COLO829 (cell line): Measurements from ENCODE around the gene ROBO2.

ENCODE experiments used
- DNase-seq: peaks from one replicate; pipeline ENCODE4 v3.0.0; 2012; ENCODE audit warnings: low spot score

Gene ROBO2

DNA sequence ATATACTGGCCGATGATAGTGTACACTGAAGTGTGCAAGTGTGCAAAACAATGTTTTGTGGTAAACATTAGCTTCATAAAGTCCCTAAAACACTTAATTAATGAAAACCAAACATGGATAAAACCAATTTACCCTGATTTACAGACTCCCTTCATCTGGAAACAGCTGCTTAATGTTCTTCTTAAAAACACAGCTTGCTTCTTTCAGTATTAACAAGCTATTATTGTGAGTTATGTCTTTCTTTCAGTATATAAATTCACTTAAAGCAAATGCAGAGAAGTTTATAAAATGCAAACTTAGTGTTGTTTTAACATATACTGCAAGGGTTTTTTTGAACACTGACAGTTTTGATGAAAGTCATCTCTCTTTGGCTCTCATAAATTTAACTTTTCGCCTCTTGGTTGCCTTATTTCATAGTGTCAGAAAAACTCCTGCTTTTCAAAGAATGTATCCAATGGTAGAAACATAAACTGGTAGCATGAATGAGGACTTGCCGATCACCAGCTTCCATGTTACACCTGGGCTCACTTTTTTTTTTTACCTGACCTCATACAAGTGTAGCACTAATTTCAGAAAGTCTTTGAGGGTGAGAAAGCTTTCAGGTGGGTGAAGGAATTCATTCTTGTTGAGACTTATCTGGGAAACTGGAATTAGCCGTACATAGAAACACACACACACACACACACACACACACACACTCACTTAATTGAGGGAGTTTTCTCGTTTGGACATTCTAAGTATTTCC lies 532.2 kb downstream of the ROBO2 start:
- no peak for DNase-seq

DNA sequence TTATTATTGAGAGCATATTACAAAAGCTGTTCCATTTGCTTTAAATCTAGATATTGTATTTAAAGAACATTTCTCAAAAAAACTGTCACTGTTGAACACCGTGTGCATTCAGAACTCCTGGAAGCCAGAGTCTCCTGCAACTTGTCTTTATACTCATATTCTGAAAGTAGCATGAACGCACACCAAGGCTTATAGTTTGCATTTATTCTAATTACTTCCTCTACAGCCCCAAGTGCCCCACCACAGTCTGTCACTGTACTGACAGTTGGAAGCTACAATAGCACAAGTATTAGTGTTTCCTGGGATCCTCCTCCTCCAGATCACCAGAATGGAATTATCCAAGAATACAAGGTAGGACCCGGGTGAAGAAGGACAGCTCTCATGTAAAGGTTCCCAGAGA lies 537.4 kb downstream of the ROBO2 start:
- DNase-seq, result no peak

DNA sequence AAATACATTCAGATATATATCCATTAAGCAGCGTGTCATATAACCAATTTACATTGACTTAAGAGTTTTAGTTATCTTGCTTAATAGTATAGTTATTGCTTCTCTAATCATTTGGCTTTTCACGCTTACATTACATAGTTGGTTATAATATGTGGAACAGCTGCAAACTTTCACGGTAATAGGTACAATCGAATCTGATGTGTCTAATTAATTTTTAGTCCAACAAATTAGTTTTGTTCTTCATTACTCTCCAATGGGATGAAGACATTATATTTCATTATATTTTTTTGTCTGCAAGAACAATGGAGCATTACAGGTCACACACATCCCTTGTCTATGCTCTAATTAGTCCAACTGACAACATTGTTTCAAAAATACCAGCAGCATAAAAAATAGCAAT lies 546.3 kb downstream of the ROBO2 start:
- no peak for DNase-seq

DNA sequence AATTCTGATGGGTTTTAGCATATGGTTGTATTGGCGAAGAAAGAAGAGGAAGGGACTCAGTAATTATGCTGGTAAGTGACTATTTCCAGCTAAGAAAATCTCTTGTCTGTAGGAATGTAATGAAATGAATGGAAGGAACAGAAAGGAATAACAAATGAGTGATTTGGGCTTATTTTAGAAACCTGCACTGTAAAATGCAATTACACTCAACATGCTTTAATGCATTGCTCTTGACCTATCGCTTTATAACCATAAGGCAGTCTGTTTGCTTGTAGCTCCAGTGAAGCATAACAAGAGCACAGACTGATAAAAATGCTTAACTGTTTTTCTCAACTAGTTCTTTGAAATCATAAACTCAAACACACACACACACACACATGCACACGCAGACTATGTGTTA lies 549.0 kb downstream of the ROBO2 start:
- DNase-seq, result no peak

DNA sequence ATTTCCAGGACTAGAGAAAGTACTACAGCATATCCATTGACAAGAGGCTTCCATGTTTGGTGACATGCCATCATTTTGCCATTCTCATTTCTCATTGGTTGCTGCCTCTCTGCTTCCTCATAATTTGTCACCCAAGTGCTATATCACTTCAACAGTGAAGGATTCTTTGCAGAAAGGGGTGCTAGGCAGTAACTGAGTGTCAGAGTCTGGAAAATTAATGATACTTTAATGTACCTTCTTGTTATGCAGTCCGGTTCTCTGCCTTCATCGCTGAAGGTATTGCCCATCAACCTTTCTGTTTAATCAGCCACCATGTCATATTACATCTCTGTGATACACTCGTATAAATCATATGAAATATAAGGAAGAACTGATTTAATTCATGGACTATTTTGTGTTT lies 550.3 kb downstream of the ROBO2 start:
- DNase-seq, result no peak

DNA sequence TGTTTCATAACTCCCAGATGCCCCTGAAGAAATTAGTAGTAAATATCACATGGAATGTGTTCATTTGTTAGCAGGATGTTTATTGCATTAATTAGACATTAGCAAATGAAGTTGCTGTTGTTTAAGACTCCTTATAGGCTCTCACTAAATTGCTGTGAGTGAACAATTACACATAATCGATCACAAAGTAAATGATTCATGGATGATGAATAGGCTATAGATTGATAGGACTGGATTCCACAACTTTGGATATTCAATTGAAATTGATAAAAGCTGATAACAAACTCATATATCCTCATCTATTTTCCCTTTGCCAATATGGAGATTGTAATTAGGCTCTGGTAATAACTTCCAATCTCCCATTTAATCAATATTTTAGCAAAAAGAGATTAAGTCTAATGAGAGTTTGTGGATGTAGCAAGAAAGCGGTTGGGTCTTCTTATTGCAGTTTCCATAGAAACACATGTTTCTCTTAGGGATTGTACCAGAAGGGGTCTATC lies 555.5 kb downstream of the ROBO2 start:
- DNase-seq, result no peak

DNA sequence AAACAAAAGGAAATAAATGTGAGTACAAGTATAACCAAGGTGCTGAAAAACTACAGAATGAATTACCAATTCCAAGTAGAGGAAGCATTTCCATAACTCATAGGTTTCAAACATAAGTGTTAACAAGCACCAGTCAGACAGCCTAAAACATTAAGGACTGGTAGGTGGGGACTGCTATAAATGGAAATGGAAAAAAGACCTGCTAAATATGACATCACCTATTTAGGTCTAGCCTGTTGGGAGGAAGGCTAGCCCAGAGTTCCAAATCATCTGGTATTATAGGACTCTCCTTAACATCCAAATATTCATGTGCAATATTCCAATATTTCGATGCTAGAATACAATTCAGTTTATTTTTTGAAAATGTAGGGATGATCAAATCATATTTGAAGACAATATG lies 560.0 kb downstream of the ROBO2 start:
- DNase-seq, result no peak

DNA sequence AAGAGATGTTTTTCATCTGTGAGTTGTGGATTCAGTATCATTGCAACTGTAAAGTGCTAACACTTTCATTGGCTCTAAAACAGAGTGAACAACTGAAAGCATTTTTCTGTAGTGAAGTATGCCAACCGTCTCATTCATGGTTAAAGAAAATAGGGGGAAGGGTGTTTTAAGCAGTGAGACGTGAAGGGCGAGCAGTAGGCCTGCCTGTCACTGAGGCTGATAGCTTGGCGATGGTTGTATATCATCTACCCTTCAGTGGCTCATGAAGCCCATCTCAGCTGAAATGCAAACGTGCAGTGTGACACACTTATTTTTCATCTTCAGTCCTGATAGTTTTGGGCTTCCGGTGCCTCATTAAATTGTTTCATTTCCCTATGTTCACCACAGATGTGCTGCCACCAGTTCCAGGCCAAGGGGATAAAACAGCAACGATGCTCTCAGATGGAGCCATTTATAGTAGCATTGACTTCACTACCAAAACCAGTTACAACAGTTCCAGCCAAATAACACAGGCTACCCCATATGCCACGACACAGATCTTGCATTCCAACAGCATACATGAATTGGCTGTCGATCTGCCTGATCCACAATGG lies 562.0 kb downstream of the ROBO2 start:
- DNase-seq, result no peak

DNA sequence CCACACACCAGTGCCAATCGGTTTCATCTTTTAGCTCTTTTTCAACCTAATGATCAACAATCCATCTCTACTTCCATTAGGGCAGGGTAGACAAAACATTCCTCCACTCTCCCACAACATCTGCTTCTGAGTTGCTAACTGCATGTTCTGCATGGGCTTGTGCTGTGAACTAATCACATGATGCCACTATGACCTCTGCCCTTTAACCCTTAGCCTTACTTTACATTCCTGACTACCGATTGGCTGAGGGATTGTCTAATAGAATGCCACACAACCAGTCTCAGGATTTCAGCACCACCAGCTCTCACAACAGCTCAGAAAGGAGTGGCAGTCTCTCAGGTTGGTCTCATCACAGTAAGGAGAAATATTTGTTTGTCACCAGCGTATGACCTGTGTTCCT lies 562.8 kb downstream of the ROBO2 start:
- DNase-seq, result no peak

DNA sequence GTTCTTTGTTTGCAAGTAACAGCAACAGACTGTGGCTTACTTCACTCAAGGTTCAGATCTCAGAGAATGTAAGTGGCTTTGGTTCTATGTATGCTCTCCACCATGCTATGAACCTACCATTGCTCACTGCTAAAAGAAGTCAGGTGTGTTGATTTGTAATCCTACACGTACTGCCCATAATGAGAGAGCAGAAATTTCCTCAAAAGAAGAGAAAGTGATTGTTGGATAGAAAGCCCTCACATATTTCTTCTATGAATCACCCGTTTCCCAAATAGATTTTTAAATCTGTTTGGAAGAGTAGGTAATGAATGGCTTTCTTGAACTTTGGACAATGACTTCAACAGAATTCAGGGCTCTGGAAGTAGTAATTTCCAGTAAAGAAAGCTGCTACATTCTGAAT lies 565.4 kb downstream of the ROBO2 start:
- DNase-seq, result no peak

DNA sequence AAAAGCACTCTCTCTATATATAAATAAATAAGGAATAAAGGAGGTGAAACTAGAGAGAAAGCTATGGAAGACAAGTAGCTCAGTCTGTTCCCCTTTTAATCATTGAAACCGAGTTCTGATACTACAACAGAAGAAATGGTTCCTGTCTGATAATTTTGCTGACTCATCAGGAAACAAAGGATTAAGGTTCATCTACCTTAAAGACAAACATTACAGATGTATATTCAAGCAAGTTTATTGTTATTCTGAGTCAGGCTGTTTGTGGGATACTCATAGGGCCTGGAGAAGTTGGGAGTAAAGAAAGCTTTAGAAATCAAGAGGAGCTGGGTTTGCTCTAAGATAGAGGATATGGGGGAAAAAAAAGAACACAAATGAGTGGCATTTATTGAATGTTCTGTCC lies 566.0 kb downstream of the ROBO2 start:
- DNase-seq, result no peak

DNA sequence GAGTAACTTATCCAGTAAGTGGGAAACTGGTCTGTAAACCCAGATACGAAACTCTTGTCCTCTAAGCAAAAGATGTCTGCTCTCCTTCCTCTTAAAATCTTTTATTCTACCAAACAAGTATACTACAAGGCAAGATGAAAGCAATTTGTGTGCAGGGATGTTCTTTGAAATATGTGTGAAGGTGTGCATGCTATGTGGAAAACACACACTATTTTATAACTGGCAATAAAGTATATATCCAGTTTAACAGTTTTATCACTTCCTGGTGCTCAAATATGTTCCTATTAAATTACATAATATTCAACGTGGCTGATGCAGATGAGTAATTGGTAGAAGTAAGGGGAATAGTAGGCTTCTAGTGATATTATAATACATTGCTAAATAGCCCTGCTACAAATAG lies 566.5 kb downstream of the ROBO2 start:
- DNase-seq, result no peak

DNA sequence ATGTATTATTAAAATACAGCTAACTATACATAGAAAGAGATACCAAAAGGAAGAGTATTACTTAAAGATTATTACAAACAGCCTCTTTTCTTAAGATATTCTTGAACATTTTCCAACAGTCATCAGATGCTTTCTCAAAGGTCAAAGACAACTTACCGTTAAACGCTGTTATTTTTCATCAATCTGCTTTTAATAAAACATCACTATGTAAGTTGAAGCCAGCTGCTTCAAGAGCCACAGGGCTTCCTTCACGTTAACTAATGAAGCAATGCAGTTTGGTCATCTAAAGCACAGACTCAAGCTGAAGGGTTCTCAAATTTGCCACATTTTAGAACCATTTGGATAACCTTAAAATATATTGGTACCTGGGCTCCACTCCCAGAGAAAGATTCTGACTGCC lies 578.8 kb downstream of the ROBO2 start:
- DNase-seq, result no peak

DNA sequence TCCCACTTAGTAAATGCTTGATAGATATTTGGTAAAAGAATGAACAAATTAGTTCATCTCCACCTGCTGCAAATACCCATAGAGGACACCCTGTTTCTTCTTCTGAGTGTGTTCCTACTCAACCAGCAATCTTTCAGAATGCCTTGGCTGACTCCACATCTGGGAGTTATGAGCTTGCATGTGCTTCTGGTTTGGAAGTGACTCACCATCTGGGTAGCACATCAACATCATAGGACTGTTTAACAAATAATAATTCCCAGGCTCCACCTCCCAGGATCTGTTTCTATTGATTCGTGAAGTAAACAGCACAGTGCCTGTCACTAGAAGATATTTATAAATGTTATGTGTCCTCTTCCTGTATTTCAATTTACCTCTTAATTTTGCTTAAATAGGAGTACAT lies 580.1 kb downstream of the ROBO2 start:
- DNase-seq, result no peak

DNA sequence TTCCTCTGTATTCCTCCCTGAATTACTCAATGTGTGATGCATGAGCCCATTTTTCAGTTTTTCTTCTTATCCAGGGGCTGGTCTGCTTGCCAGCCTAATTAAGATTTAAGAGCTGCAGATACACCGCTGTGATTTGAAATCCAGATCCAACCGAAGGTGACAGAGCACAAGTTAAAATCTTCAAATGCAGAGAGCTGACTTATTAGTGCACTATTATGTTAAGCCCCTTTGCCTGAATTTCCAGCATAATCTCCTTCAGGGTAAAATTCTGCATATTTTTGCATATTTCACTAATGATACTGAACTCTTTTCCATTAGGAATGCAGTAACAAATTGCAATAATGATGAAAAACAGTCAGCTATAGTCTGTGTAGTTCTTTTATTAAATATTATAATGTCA lies 583.6 kb downstream of the ROBO2 start:
- no peak for DNase-seq

DNA sequence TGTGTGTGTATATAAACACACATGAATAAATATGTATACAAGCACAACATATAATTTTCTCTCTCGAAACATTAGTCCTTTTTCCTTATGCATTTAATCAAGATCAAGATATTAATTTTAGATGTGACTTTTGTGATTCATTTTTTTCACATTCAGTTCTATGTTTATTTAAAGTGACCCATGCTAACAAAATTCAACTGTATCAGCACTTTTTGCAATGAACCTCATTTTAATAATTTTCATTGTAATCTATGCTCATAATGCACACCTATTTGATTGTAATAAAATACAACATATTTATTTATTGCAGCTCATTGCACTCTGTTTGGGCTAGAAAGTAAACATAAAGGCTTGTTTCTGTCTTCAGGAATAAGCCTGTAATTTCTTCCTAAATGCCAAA lies 586.3 kb downstream of the ROBO2 start:
- DNase-seq, result no peak

DNA sequence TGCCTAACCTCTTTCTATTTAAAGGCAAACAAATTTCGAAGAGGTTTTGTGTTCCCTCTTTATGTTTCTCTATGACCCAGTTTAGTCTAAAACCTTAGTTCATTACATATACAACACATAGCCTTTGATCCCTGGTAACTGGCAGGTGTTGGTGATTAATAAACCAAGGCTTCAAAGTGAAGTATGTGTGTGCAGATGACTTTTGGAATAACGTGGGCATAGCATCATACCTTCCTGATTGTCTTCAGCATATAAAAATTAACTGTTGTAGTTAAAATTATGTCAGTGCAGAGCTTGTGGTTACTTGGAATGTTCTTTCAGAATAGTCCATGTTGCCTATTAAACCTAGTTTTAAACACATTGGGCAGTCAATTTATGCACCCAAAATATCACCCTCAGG lies 608.3 kb downstream of the ROBO2 start:
- no peak for DNase-seq

DNA sequence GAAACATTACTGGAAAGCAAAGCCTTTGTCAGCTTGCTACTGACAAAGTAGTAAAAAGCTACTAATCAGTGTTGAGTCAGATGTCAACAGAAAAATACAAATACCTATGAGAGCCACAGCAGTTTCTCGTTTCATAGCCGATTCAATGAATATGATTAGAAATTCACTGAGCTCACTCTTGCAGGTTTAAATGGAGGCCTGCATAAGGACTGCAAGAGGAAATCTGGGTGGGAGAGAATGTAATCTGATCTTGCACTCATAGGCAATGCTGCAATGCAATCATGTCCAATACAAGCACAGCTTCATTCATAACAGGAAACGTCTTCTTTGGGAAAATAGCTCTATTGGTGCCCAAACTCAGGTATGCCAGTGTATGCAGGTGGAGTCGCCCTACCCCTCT lies 608.8 kb downstream of the ROBO2 start:
- DNase-seq, result no peak

DNA sequence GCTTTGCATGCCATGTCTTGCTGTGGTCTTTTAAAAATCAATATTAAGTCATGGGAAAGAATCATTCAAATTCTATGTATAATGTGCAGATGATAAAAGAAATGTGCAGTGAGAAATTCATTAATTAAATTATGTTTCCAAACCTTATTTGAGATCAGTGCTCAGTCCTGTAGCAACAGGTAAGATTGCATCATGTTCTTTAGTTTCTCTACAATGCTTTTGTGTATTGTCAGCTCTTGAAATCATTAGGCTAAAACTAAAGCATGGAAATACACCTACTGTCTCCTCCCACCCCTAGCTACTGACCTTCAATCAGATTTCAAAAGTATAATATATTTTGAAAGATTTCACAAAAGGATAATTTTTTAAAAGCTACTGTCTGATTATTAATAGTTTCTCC lies 612.7 kb downstream of the ROBO2 start:
- DNase-seq, result no peak

DNA sequence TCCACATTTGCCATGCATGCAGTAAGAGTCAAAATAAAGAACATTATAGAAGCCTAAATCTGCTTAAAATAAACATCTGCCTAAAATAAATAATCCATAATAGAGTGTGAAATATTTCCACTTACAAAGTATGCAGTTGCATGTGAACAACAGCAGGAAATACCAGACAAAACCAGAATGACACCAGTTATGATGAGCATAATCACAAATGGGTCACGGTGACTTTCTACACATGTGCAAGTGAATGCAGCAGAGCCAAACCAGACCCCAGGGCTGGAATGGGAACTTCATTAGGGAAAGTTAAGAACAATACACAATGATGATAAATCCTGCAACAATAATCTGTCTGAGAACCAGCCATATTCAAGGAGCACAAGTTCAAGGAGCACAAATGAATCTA lies 615.5 kb downstream of the ROBO2 start:
- DNase-seq, result no peak

DNA sequence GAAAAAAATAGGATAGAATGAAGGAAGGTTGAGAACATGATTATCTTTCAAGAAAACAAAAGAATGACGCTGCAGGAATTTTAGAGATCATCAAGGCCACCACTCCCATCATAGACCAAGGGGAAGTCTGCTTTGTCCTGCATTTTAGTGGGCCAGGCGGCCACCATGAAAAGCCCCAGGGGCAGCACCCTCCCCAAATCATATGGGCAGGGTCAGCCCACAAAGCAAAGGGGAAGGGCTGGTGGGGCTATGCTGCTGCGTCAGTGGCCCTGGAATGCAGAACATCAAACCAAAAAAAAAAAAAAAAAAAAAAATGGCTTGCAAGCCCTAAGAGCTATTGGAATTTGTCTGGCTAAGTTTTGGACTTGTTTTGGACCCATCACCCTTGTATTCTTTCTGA lies 620.8 kb downstream of the ROBO2 start:
- DNase-seq, result no peak

DNA sequence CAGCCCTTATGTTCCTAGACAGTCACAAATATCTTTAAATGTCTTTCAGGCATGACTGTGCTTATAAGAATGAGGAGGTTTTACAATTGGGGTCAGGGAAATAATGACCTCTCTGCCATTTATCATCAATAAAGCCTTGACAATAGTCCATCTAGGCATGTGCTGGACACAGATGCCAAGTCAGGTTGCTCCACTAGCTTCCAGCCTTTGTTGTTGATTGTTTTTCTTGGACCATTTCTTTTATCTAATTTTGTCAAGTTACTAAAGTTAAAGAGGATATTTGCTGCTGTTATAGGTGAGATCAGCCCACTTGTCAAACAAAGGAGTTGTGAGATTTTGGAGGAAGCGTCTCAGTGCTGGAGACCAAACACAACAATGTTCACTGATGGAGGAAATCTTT lies 628.0 kb downstream of the ROBO2 start:
- DNase-seq, result no peak

DNA sequence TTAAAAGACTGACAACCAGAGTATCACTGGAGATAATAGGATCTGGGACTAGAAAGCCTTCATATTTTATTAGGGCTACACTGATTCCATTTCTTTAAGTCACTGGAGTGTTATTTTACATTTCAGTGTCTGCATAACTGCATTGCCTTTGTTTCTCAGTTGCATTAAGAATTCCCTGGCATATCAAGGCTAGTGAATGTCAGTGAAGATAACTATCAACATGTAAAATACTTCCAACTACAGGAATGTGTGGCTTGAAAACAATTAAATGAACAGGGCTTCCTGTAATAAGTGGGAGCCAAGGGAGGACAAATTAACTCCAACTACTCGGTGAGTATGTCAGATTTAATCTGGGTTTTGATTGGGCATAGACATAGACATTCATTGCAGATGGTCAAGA lies 628.5 kb downstream of the ROBO2 start:
- DNase-seq, result no peak

DNA sequence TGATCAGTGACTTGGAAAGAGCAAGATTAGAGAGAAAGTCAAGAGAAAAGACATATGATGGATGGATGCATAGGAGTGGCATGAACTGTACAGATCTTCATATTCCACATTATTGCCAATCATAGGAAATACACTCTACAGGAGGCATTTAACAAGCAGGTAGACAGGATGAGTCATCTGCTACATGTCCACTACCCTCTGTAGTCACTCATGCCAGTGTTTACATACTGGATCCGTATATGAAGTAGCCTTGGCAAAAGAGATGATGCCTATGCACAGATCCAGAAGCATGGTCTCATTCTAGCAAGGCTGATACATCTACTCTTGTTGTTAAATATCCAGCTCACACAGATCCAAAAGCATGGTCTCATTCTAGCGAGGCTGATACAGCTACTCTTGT lies 632.1 kb downstream of the ROBO2 start:
- DNase-seq, result no peak
